DMS114 treated with DMSO at 0.1 percent for 48 hours (cell line): ENCODE results near the gene CCSER2.
"Not testable (repeated sequence)": the region's sequence is repeated elsewhere in the genome, so short reads cannot be mapped to it uniquely, and the experiment has no call there.

ENCODE experiments used
- DNase-seq: peaks from one replicate; lab custom pipeline; 2025; ENCODE audit not compliant: unreplicated experiment; lab: John Stamatoyannopoulos, UW

CCSER2 gene

GRCh38 chr10:84391326-84391725 lies 62.9 kb downstream of the CCSER2 start:
- no peak for DNase-seq

GRCh38 chr10:84392181-84392580 lies 63.8 kb downstream of the CCSER2 start:
- DNase-seq, result no peak

- DNase-seq, result no peak
These were observed 67.2 kb downstream of the CCSER2 start for GRCh38 chr10:84395581-84395980.

GRCh38 chr10:84397735-84398144 lies 69.4 kb downstream of the CCSER2 start:
- no peak for DNase-seq

GRCh38 chr10:84398696-84399095 lies 70.3 kb downstream of the CCSER2 start:
- DNase-seq, result no peak

GRCh38 chr10:84401854-84402611 lies 73.6 kb downstream of the CCSER2 start:
- DNase-seq, result no peak

GRCh38 chr10:84404783-84405182 lies 76.4 kb downstream of the CCSER2 start:
- DNase-seq, result no peak

- no peak for DNase-seq
These were observed 77.3 kb downstream of the CCSER2 start for GRCh38 chr10:84405662-84406061.

- no peak for DNase-seq
These were observed 78.2 kb downstream of the CCSER2 start for GRCh38 chr10:84406561-84406960.

GRCh38 chr10:84407388-84408049 lies 79.1 kb downstream of the CCSER2 start:
- DNase-seq, result no peak

GRCh38 chr10:84412482-84412881 lies 84.1 kb downstream of the CCSER2 start:
- DNase-seq, result no peak

GRCh38 chr10:84414110-84414509 lies 85.7 kb downstream of the CCSER2 start:
- not testable (repeated sequence) for DNase-seq

GRCh38 chr10:84415539-84416244 lies 87.3 kb downstream of the CCSER2 start:
- DNase-seq, result no peak

GRCh38 chr10:84416245-84416555 lies 87.8 kb downstream of the CCSER2 start:
- no peak for DNase-seq

- DNase-seq, result no peak
These were observed 95.3 kb downstream of the CCSER2 start for GRCh38 chr10:84423719-84424118.

- DNase-seq, result no peak
These were observed 96.4 kb downstream of the CCSER2 start for GRCh38 chr10:84424731-84425167.

- no peak for DNase-seq
These were observed 99.7 kb downstream of the CCSER2 start for GRCh38 chr10:84427903-84428650.

- DNase-seq, result no peak
These were observed 100.3 kb downstream of the CCSER2 start for GRCh38 chr10:84428711-84429110.

GRCh38 chr10:84429926-84430520 lies 101.6 kb downstream of the CCSER2 start:
- DNase-seq, result no peak

GRCh38 chr10:84432891-84433290 lies 104.5 kb downstream of the CCSER2 start:
- DNase-seq, result no peak

- DNase-seq, result no peak
These were observed 112.4 kb downstream of the CCSER2 start for GRCh38 chr10:84440781-84441180.
